Thymus (tissue), 14 donors: Measurements from ENCODE around the gene STARD7. TPM values are rescaled to one million over a fixed set of nuclear protein-coding genes. Genes with fewer than 3 reads are reported as not detected.
"Not testable (repeated sequence)": the region's sequence is repeated elsewhere in the genome, so short reads cannot be mapped to it uniquely, and the experiment has no call there.

Source experiments
- DNase-seq, 9 donors: peaks; one replicate each; pipeline ENCODE4 v3.0.0-alpha.2; 2013; ENCODE audit warnings: low spot score in 9 of 9, low read depth in 6 of 9, missing footprints in 1 of 9
- H3K27ac ChIP-seq, 2 donors: one replicate each; pipeline ENCODE4 v1.5.1; 2013; ENCODE audit warnings: control low read depth in 1 of 2, low read depth in 1 of 2, low read length in 1 of 2, mild to moderate bottlenecking in 1 of 2, moderate library complexity in 1 of 2
- H3K27me3 ChIP-seq, 2 donors: one replicate each; pipeline ENCODE4 v1.5.1; 2013; ENCODE audit warnings: low read length in 1 of 2; ENCODE audit not compliant: control insufficient read depth in 2 of 2, insufficient read depth in 1 of 2
- H3K36me3 ChIP-seq, 2 donors: one replicate each; pipeline ENCODE4 v1.5.1; 2013; ENCODE audit warnings: low read length in 1 of 2, mild to moderate bottlenecking in 1 of 2, moderate library complexity in 1 of 2; ENCODE audit not compliant: control insufficient read depth in 2 of 2, insufficient read depth in 2 of 2
- H3K4me1 ChIP-seq, 2 donors: one replicate each; pipeline ENCODE4 v1.5.1; 2013; ENCODE audit warnings: low read length in 2 of 2; ENCODE audit not compliant: control insufficient read depth in 2 of 2, insufficient read depth in 2 of 2
- H3K4me3 ChIP-seq, 2 donors: one replicate each; pipeline ENCODE4 v1.5.1; 2013; ENCODE audit warnings: low read length in 2 of 2, control low read depth in 1 of 2, mild to moderate bottlenecking in 1 of 2
- H3K9me3 ChIP-seq, 2 donors: one replicate each; pipeline ENCODE4 v1.5.1; 2013; ENCODE audit warnings: low read length in 1 of 2, mild to moderate bottlenecking in 1 of 2; ENCODE audit not compliant: control insufficient read depth in 2 of 2, insufficient read depth in 1 of 2
- WGBS: extraction: QIAGEN DNeasy Blood & Tissue Kit; methylation state at CpG from one replicate; pipeline ENCODE4 v1.1.7; 2013; 5-methylcytosine and 5-hydroxymethylcytosine counted together
- long read RNA-seq, 10 donors: transcript quantifications; one replicate each; lab custom pipeline, GENCODE V29; 2026
- polyA plus RNA-seq: library from polyadenylated mRNA; stranded (reverse); fragments of 200-250 nt; gene quantifications from one replicate; pipeline ENCODE4 v1.2.3, GENCODE V29; 2013
- total RNA-seq: library from RNA; stranded (reverse); fragments of 120-200 nt; gene quantifications from one replicate; pipeline ENCODE4 v1.2.4, GENCODE V29; 2013
- donor health status: healthy.

Gene STARD7
- total RNA-seq (94.5 TPM), polyA plus RNA-seq (69.5 TPM)
- long read RNA-seq, donor 1, partial matches to known transcripts: 0 of 1 reads
- long read RNA-seq, donor 1, other reads (novel, unspliced or antisense): 0 of 1 reads
- long read RNA-seq, donor 2, transcript STARD7-201 (8 exons, 3,368 nt): major isoform, 39 of 50 reads
- long read RNA-seq, donor 2, transcript STARD7-205 (2 exons, 384 nt): minor isoform, 5 of 50 reads
- long read RNA-seq, donor 2, partial matches to known transcripts: 6 of 50 reads
- long read RNA-seq, donor 2, other reads (novel, unspliced or antisense): 0 of 50 reads
- long read RNA-seq, donor 3, transcript STARD7-201 (8 exons, 3,368 nt): major isoform, 30 of 32 reads
- long read RNA-seq, donor 3, partial matches to known transcripts: 0 of 32 reads
- long read RNA-seq, donor 3, other reads (novel, unspliced or antisense): 0 of 32 reads
- long read RNA-seq, donor 4, transcript STARD7-201 (8 exons, 3,368 nt): major isoform, 17 of 18 reads
- long read RNA-seq, donor 4, partial matches to known transcripts: 0 of 18 reads
- long read RNA-seq, donor 4, other reads (novel, unspliced or antisense): 0 of 18 reads
- long read RNA-seq, donor 5, transcript STARD7-201 (8 exons, 3,368 nt): major isoform, 37 of 37 reads
- long read RNA-seq, donor 5, partial matches to known transcripts: 0 of 37 reads
- long read RNA-seq, donor 5, other reads (novel, unspliced or antisense): 0 of 37 reads
- long read RNA-seq, donor 6, transcript STARD7-201 (8 exons, 3,368 nt): major isoform, 10 of 10 reads
- long read RNA-seq, donor 6, partial matches to known transcripts: 0 of 10 reads
- long read RNA-seq, donor 6, other reads (novel, unspliced or antisense): 0 of 10 reads
- long read RNA-seq, donor 7, transcript STARD7-201 (8 exons, 3,368 nt): major isoform, 14 of 20 reads
- long read RNA-seq, donor 7, partial matches to known transcripts: 5 of 20 reads
- long read RNA-seq, donor 7, other reads (novel, unspliced or antisense): 0 of 20 reads
- long read RNA-seq, donor 8, transcript STARD7-201 (8 exons, 3,368 nt): major isoform, 13 of 34 reads
- long read RNA-seq, donor 8, partial matches to known transcripts: 9 of 34 reads
- long read RNA-seq, donor 8, other reads (novel, unspliced or antisense): 11 of 34 reads
- long read RNA-seq, donor 9, transcript STARD7-201 (8 exons, 3,368 nt): major isoform, 23 of 26 reads
- long read RNA-seq, donor 9, partial matches to known transcripts: 0 of 26 reads
- long read RNA-seq, donor 9, other reads (novel, unspliced or antisense): 0 of 26 reads
- long read RNA-seq, donor 10, transcript STARD7-201 (8 exons, 3,368 nt): major isoform, 18 of 19 reads
- long read RNA-seq, donor 10, partial matches to known transcripts: 0 of 19 reads
- long read RNA-seq, donor 10, other reads (novel, unspliced or antisense): 0 of 19 reads

DNA sequence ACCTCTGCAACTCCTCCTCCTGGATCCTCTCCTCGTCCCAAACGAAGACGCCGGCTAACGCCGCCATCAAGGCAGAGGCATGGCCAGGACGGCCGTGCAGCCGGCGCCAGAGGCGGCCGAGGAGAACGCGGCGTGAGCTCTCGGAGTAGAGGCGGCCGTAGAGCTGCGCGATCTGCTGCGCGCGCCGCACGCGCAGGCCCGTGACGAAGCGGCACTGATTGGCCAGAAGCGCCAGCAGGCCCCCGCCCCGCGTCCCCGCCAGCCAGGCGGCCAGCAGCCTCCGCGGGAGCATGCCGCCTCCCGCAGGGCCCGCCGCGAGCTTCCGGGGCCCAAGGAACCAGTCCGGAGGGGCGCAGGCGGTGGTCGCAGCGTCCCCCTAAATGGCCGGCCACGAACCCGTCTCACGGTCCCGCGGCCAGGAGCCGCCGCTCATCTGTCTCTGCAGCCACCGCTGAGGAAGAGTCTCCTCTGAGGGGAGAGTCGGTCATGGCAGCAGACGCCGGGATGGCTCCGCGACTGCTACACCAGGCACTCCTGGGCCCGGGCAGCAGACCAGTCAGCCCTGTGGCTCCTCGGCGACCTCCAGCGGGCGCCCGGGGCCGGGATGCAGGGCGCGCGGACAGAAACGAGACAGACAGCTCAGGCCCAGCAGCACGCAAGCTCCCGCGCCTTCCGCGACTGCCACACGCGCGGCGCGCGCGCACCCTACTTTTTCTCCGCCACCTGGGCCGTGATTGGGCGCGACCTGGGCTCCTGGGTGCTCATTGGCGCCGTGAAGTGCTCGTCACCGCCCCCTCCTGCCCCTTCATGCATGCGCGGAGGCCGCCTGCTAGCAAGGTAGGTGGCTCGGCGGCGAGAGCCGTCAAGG is at the start of gene STARD7:
Gene STARD7 (minus strand): TSS at position 685 of the 868 bp plus-strand sequence. CDS start 393 bp downstream, at position 292.
- H3K4me1 ChIP-seq: peaks cover 20 to 23% of the 10 kb centered on the region in 2 donors
- H3K36me3 ChIP-seq: no peaks in the 10 kb centered on the region
- H3K27me3 ChIP-seq: no peaks in the 10 kb centered on the region
- DNase-seq: peak; percentile 91 to 98 (median 95)
- peak within 1 kb of the TSS; percentile 94 to 95 for H3K27ac ChIP-seq
- under 1% methylated on average over 100 of the region's 100 CpGs for WGBS
- H3K9me3 ChIP-seq: no peaks in the 10 kb centered on the region
- H3K4me3 ChIP-seq: peak within 1 kb of the TSS; percentile 59 to 93

- not testable (repeated sequence) for H3K27me3 ChIP-seq, H3K4me3 ChIP-seq, DNase-seq, H3K9me3 ChIP-seq
- WGBS: 96% methylated on average over 3 of the region's 3 CpGs
- Histone ChIP-seq H3K36me3 (peaks cover 63 to 73% of the 10 kb centered on the region in 2 donors), H3K4me1 (peaks cover 6 to 13% of the 10 kb centered on the region in 2 donors), H3K27ac (peak overlapping the region in 1 of 2 donors; percentile 15)
Observed at GRCh38 chr2:96257744-96258143, 49.1 kb upstream of the STARD7 start.

GRCh38 chr2:96256611-96257113 is 48.0 kb upstream of the STARD7 start:
- Histone ChIP-seq H3K9me3 (peaks cover 0 to 3% of the 10 kb centered on the region in 2 donors), H3K27ac (peak overlapping the region; percentile 62 to 74), H3K4me1 (peaks cover 6 to 13% of the 10 kb centered on the region in 2 donors), H3K36me3 (peaks cover 67 to 80% of the 10 kb centered on the region in 2 donors), H3K27me3 (no peaks in the 10 kb centered on the region), H3K4me3 (no peak overlapping the region)
- 9% methylated on average over 6 of the region's 6 CpGs for WGBS
- DNase-seq: no peak

DNA sequence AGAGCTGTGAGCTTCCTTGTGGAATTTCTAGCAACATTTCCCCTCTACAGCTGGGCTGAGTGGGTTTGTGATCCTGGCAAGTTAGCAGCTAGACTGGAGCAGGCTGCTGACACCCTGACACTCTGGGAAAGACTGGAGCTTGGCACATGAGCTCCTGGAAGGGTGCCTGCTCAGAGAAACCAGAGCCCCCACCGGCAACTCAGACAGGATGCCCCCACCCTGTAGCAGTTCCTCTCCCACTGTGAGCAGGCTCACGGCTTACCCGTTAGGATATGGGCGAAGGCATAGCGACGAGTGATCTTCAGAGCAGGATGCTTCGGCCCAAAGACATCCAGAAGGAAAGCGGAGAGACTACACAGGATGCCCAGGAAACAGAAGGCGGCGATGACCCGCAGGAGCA is 45.9 kb upstream of the STARD7 start:
- no peaks in the 10 kb centered on the region for H3K27me3 ChIP-seq
- WGBS: 63% methylated on average over 11 of the region's 11 CpGs
- H3K27ac ChIP-seq: no peak overlapping the region
- H3K36me3 ChIP-seq: peaks cover 69 to 70% of the 10 kb centered on the region in 2 donors
- H3K9me3 ChIP-seq: peaks cover 0 to 3% of the 10 kb centered on the region in 2 donors
- no peak for DNase-seq
- no peak overlapping the region for H3K4me3 ChIP-seq
- peaks cover 6 to 7% of the 10 kb centered on the region in 2 donors for H3K4me1 ChIP-seq

DNA sequence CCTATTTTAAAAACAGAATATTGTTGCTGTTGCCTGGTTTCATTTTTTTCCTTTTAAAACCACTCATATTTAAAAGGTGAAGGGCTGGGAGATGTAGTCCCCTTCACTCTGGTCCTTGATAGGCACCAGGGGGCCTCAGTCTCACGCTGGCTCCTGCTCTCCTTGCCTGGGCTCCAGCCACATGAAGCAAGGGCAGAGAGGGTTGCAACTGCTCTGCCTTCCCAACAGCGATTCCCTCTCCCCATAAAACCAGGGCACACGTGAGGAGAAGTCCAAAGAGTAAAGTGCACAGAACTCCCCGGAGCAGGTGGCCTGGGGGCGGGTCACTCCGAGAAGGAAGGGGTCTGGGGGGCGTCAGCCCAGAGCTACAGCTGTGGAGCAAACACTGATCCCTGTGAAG is 44.4 kb upstream of the STARD7 start:
- Histone ChIP-seq H3K4me1 (peaks cover 4 to 5% of the 10 kb centered on the region in 2 donors), H3K27me3 (no peaks in the 10 kb centered on the region), H3K9me3 (peaks cover 0 to 3% of the 10 kb centered on the region in 2 donors), H3K4me3 (no peak overlapping the region), H3K36me3 (peaks cover 54 to 58% of the 10 kb centered on the region in 2 donors), H3K27ac (no peak overlapping the region)
- 98% methylated on average over 7 of the region's 7 CpGs for WGBS
- no peak for DNase-seq

- DNase-seq: no peak
- no peak overlapping the region for H3K4me3 ChIP-seq
- H3K27ac ChIP-seq: no peak overlapping the region
- 97% methylated on average over 8 of the region's 8 CpGs for WGBS
- peaks cover 0 to 3% of the 10 kb centered on the region in 2 donors for H3K9me3 ChIP-seq
- peaks cover 4% of the 10 kb centered on the region in 2 donors for H3K4me1 ChIP-seq
- peaks cover 53 to 56% of the 10 kb centered on the region in 2 donors for H3K36me3 ChIP-seq
- H3K27me3 ChIP-seq: no peaks in the 10 kb centered on the region
Observed at GRCh38 chr2:96252526-96252925, 43.9 kb upstream of the STARD7 start.

DNA sequence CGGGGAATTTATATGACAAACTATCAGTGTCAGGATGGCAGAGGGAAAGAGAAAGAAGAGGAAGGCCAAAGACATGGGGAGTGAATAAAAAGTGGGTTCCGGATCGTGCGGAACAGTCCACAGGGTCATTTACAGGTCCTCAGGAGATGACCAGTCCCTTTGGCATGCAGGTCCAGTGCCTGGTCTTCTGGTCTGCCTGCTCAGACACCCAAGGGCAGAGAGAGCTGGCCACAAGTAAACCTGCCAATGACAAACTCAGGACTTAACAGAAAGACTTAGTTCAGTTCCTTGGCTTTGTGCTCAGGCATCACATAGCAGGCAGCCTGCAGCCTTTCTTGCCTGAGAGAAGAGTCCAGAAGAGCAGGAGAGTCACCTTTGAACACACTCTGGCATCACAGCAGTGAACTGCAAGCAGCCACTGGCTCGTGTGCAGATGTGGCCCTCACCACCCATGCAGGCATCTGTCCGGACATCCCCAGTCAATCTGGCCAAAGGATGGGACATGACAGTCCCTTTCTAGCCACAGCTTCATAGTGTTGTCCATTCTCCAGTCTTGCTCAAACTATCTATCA is 43.2 kb upstream of the STARD7 start:
- 89% methylated on average over 6 of the region's 6 CpGs for WGBS
- DNase-seq: no peak
- Histone ChIP-seq H3K36me3 (peaks cover 53% of the 10 kb centered on the region in 2 donors), H3K4me3 (no peak overlapping the region), H3K27me3 (no peaks in the 10 kb centered on the region), H3K27ac (peak overlapping the region in 1 of 2 donors; percentile 21), H3K9me3 (peaks cover 0 to 3% of the 10 kb centered on the region in 2 donors), H3K4me1 (peaks cover 2% of the 10 kb centered on the region in 2 donors)
